ENCODE data around the gene CYTH1.

DNA sequence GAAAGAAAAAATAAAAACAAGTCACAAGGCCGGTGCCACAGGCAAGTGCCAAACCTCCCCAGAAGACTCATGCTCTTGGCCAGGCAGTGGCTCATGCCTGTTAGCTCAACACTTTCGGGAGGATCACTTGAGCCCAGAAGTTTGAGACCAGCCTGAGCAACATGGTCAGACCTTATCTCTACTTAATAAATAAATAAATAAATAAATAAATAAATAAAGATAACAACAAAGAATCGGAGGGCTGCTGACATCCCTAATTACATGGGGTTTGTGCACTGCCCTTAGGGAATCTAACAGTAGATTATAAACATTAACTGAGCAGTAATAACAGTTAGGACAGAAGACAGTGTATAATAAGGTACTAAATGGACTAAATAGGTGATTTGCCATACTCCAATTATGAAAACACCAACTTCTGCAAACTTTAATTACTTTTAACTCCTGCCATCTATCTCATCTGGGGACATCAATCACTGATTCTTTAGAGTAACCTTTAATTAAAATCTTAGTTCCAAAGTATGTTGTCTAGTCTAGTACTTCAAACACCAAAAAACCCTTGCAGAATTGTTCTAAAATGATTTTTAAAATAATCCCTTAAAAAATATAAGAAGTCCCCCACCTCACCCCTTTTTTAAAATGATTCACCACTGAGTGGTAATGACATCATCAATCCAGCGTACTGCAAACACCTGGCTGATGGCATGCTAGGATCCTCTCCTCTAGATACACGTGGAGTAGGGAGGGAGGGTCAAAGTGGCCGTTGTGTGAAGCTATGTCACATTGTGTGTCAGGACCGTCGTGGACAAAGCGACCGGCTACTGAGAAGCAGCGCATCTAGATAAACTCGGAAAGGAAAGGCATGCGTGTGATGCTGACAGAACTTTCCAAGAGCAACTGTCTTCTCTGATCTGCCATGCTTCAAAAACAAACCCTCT is 28.5 kb downstream of the CYTH1 start:
- TF ChIP-seq ZNF660 (tag by site-specific recombination; IDR thresholded peaks at IDR 0.05): no peak
- TF ChIP-seq, protein P1, sequence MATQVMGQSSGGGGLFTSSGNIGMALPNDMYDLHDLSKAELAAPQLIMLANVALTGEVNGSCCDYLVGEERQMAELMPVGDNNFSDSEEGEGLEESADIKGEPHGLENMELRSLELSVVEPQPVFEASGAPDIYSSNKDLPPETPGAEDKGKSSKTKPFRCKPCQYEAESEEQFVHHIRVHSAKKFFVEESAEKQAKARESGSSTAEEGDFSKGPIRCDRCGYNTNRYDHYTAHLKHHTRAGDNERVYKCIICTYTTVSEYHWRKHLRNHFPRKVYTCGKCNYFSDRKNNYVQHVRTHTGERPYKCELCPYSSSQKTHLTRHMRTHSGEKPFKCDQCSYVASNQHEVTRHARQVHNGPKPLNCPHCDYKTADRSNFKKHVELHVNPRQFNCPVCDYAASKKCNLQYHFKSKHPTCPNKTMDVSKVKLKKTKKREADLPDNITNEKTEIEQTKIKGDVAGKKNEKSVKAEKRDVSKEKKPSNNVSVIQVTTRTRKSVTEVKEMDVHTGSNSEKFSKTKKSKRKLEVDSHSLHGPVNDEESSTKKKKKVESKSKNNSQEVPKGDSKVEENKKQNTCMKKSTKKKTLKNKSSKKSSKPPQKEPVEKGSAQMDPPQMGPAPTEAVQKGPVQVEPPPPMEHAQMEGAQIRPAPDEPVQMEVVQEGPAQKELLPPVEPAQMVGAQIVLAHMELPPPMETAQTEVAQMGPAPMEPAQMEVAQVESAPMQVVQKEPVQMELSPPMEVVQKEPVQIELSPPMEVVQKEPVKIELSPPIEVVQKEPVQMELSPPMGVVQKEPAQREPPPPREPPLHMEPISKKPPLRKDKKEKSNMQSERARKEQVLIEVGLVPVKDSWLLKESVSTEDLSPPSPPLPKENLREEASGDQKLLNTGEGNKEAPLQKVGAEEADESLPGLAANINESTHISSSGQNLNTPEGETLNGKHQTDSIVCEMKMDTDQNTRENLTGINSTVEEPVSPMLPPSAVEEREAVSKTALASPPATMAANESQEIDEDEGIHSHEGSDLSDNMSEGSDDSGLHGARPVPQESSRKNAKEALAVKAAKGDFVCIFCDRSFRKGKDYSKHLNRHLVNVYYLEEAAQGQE (tag by site-specific recombination; IDR thresholded peaks at IDR 0.05): no peak
- TF ChIP-seq ZNF121 (tag by site-specific recombination; IDR thresholded peaks at IDR 0.05): no peak
- TF ChIP-seq, protein P2, sequence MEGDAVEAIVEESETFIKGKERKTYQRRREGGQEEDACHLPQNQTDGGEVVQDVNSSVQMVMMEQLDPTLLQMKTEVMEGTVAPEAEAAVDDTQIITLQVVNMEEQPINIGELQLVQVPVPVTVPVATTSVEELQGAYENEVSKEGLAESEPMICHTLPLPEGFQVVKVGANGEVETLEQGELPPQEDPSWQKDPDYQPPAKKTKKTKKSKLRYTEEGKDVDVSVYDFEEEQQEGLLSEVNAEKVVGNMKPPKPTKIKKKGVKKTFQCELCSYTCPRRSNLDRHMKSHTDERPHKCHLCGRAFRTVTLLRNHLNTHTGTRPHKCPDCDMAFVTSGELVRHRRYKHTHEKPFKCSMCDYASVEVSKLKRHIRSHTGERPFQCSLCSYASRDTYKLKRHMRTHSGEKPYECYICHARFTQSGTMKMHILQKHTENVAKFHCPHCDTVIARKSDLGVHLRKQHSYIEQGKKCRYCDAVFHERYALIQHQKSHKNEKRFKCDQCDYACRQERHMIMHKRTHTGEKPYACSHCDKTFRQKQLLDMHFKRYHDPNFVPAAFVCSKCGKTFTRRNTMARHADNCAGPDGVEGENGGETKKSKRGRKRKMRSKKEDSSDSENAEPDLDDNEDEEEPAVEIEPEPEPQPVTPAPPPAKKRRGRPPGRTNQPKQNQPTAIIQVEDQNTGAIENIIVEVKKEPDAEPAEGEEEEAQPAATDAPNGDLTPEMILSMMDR (tag by site-specific recombination; IDR thresholded peaks at IDR 0.05): no peak
- TF ChIP-seq ZNF341 (tag by site-specific recombination; IDR thresholded peaks at IDR 0.05; ENCODE audit: low read depth): no peak
- TF ChIP-seq, protein P3, sequence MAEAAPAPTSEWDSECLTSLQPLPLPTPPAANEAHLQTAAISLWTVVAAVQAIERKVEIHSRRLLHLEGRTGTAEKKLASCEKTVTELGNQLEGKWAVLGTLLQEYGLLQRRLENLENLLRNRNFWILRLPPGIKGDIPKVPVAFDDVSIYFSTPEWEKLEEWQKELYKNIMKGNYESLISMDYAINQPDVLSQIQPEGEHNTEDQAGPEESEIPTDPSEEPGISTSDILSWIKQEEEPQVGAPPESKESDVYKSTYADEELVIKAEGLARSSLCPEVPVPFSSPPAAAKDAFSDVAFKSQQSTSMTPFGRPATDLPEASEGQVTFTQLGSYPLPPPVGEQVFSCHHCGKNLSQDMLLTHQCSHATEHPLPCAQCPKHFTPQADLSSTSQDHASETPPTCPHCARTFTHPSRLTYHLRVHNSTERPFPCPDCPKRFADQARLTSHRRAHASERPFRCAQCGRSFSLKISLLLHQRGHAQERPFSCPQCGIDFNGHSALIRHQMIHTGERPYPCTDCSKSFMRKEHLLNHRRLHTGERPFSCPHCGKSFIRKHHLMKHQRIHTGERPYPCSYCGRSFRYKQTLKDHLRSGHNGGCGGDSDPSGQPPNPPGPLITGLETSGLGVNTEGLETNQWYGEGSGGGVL (tag by site-specific recombination; IDR thresholded peaks at IDR 0.05): no peak
- peak; percentile 71 for TF ChIP-seq ZNF629 (tag by site-specific recombination; IDR thresholded peaks at IDR 0.05)
- no peak for TF ChIP-seq ZNF830 (tag by site-specific recombination; IDR thresholded peaks at IDR 0.05; ENCODE audit: low read depth)
- no peak for TF ChIP-seq ZFP69B (tag by site-specific recombination; IDR thresholded peaks at IDR 0.05)
- no peak for TF ChIP-seq ZBTB17 (tag by site-specific recombination; IDR thresholded peaks at IDR 0.05)
- TF ChIP-seq ZNF792 (tag by site-specific recombination; IDR thresholded peaks at IDR 0.05): no peak

Data from HEK293 (cell line).